Measurements from ENCODE around the gene SYNJ1. TPM values are rescaled to one million over a fixed set of nuclear protein-coding genes. Genes with fewer than 3 reads are reported as not detected.
"Not testable (repeated sequence)": the region's sequence is repeated elsewhere in the genome, so short reads cannot be mapped to it uniquely, and the experiment has no call there.

SYNJ1 gene
- polyA plus RNA-seq, 3 donors = 13.3 to 15.0 (median 14.3) TPM

DNA sequence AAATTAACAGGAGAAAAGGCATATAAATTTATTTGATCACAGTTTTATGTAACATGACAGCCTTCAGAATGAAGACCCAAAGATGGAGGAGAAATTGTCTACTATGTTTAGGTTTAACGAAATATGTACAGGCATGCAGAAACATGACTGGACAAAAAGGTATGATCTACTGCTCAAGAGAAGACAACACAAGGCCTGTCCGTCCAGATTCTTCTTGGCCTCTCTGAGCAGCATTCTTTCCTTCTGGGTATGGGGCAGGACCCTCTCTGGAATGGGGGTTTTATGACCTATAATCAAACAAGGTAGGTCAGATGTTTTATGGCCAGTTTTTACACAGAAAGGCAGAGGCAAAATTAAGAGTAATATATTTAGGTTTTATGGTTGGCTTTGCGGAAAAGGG lies 13.5 kb upstream of the SYNJ1 start:
- no peak for DNase-seq (ENCODE audit: extremely low read depth in 1 of 11, low read depth in 9 of 11, low spot score in 4 of 11)

DNA sequence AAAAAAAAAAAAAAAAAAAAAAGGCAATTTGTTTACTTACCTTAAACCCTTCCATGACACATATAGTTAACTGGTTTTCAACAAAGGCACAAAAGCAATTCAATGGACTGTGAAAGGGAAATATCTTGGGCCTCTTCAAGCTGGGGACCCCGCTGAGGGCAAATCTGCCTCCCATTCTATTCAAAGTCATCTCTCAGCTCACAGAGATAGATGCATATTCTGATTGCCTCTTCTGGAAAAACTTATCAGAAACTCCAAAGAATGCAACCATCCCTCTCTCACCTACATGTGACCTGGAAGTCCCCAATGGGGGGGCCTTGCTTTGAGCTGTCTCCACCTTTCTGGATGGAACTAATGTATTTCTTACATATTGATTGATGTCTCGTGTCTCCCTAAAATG lies 12.1 kb upstream of the SYNJ1 start:
- DNase-seq (ENCODE audit: extremely low read depth in 1 of 11, low read depth in 9 of 11, low spot score in 4 of 11) = no peak

DNA sequence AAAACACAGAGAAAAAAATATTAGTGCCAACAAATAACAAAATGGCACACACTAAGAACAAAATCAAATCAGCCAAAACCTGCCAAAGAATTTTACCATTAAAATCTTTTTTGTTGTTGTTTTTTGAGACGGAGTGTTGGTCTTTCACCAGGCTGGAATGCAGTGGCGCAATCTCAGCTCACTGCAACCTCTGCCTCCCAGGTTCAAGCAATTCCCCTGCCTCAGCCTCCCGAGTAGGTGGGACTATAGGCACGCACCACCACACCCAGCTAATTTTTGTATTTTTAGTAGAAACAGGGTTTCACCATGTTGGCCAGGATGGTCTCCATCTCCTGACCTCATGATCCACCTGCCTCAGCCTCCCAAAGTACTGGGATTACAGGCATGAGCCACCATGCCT lies 8.3 kb upstream of the SYNJ1 start:
- not testable (repeated sequence) for DNase-seq (ENCODE audit: extremely low read depth in 1 of 11, low read depth in 9 of 11, low spot score in 4 of 11)

DNA sequence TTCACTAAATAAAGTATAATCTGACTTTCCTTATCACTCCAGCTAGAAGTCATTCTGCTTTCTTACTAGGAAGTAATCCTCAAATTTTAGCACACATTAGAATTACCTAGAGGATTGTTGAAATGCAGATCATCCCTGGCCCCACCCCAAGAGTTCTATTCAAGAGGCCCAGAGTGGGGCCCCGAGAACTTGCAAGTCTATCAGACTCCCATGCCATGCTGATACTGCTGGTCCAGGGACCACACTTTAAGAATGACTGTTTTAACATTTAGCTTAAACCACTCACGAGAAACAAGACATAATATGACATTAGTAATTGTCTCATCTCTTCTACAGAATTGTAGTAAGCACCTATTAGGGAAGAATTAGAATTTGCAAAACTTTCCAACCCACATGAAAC lies 7.7 kb upstream of the SYNJ1 start:
- DNase-seq (ENCODE audit: extremely low read depth in 1 of 11, low read depth in 9 of 11, low spot score in 4 of 11) = no peak

DNA sequence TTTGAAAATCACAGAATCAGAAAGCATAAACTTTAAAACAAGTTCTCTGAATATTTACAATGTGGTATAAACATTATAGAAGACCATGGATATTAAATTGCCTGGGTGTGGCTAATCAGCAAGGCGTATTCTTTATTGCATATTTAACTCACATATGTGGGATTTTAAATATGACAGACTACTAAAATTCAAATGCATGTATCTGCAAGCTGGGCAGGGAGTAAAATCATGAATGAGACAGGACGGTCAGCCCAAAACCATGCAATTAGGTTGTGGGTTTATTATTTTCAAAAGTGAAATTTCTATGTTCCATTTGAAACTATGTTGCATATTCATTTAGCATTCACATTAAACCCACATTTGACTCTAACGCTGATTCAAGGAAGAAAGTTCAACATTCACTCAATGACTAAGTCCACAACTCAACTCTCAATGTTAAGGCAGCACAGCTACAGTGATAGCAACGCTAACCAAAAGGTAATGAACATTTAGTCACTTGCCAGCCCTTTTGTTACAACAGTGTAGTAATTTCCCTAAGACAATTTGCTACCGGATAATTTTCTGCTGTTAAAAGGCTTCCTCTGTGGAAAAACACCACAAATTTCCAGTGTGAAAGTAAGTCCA lies 6.3 kb upstream of the SYNJ1 start:
- DNase-seq (ENCODE audit: extremely low read depth in 1 of 11, low read depth in 9 of 11, low spot score in 4 of 11) = no peak

DNA sequence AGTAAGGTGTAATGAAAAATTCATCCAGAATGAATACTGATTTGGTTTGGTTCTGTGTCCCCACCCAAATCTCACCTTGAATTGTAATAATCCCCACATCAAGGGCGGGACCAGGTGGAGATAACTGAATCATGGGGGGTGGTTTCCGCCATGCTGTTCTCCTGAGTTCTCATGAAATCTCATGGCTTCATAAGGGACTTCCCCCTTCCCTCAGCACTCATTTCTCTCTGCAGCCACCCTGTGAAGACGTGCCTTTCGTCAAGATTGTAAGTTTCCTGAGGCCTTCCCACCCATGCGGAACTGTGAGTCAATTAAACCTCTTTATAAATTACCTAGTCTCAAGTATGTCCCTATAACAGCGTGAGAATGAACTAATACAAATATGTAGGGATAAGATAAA lies 5.5 kb upstream of the SYNJ1 start:
- no peak for DNase-seq (ENCODE audit: extremely low read depth in 1 of 11, low read depth in 9 of 11, low spot score in 4 of 11)

- DNase-seq (ENCODE audit: extremely low read depth in 1 of 11, low read depth in 9 of 11, low spot score in 4 of 11) = no peak
Measured at GRCh38 chr21:32732544-32732943, 4.7 kb upstream of the SYNJ1 start.

DNA sequence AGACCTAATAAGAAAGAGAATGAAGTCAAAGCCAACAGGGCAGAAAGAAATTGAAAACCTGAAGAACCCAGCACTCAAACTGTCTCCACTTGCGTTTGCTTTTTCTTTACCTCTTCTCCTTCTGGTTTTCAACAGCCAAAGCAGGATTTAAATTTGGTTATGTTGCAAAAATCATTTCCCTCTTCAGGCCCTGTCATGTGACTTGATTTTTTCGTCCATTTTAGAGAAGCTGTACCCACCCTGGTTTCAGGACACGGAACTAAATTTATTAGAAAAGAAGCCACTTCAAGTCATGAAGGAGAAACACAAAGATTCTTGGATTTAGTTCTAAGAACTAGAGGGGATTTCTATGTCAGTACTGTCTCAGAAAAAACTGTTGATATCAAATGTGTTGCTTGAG lies 1.0 kb upstream of the SYNJ1 start:
- no peak for DNase-seq (ENCODE audit: extremely low read depth in 1 of 11, low read depth in 9 of 11, low spot score in 4 of 11)

DNA sequence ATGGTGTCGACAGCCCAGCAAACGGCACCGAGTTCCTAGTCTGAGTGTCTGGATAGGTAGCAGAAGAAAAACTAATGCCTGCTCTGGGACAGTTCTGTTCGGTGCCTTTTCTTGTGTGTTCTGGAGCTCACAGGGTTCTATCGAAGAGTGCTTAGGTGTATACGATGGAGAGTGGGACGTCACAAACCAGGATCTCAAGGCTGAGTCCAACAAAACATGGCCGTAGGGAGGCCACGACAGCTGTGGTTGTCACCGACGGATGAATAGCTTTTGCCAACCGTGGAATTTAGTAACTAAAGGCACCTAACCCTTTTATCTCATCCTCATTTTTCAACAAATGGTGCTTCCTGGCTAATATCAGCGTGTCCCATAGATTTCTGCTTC lies 635 bp upstream of the SYNJ1 start:
- DNase-seq (ENCODE audit: extremely low read depth in 1 of 11, low read depth in 9 of 11, low spot score in 4 of 11) = peak in 1 of 11 donors; percentile 65

DNA sequence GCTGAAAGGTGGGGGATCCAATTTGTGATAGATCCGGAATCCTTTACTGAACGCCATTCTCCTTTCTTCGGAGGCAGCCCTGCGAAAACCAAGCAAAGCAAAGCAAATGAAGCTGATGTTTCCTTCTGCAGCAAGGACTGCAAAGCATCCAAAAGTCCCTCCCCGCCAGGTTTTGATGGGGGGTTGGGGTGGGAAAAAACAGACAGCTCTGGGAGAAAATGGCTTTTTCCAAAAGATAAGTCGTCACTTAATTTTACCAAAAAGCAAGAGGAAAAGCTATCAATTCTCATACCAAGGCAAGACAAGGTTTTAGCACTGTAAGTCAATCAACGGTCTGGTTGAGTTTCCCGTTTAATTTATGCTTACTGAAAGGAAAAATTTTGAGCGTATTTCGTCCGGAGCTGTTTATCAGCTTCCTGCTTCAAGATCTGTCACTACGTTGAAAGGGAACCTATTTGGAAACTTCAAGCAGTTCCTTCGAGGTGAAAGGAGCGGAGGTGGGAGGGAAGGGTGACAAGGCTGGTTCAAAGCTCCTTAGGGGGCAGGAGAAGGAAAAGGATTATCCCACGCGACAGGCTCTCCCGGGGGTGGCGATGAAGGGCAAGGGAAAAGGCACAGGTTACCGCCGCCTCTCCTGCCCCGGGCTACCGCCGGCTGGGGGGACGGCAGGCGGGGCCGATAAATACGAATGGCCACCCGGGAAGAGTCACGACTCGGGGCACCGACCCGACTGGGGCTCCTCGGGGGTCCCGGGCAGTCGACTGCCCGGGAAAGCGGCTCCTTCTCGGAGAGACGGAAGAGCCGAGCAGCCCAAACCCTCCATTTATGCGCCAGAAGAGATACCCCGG lies 750 bp downstream of the SYNJ1 start:
- DNase-seq (ENCODE audit: extremely low read depth in 1 of 11, low read depth in 9 of 11, low spot score in 4 of 11) = peak in 7 of 11 donors; percentile 8 to 27 (median 18)

DNA sequence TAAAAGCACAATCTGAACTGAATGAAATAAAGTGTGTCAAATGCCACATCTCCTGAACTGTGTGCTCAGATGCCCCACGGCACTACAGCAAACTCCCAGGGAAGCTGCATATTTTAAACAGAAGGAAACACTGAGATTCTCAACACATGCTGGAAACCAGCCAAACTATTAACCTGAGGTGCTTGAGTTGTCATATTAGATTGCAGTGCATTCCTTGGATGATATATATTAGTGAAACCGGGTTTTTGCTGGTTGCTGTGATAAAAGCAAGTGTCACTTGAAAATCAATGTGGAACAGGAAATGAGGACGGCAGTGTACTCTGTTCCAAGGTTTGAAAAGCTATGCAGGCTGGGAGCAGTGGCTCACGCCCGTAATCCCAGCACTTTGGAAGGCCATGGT lies 8.7 kb downstream of the SYNJ1 start:
- peak in 1 of 11 donors; percentile 5 for DNase-seq (ENCODE audit: extremely low read depth in 1 of 11, low read depth in 9 of 11, low spot score in 4 of 11)

DNA sequence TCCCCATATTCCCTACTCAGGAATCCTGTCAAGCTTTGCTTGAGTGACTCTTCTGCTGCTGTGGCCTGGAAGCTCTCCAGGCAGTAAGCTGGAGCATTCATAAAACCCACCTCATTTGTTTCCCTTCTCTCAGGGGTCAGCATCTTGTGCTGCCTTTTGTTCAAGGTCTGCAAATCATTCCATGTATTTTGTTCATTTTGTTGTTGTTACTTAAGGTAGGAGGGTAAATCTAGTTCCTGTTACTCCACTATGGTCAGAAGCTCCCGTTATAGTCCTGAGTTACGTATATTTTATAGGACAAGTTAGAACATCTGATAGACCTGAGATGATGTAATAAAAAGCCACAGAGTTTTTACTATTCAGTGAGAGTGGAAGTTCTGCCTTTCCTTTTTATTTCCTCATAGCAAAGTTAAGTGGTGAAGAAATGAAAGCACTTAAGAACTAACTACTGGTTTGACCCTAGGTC lies 9.9 kb downstream of the SYNJ1 start:
- DNase-seq (ENCODE audit: extremely low read depth in 1 of 11, low read depth in 9 of 11, low spot score in 4 of 11) = no peak

DNA sequence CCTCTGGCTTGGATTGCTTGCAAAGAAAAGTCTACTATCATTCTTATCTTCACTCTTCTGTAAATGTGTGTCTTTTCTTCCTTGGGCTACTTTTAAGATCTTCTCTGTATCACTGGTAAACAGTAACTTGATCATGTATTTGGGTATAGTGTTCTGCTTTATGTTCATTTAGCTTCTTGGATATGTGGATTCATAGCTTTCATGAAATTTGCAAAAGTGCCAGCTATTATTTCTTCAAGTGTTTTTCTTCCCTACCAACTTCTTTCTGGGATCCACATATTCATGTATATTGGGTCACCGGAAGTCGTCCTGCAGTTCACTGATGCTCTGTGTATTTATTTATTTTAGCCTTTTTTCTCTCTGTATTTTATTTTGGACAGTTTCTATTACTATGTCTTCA lies 11.3 kb downstream of the SYNJ1 start:
- no peak for DNase-seq (ENCODE audit: extremely low read depth in 1 of 11, low read depth in 9 of 11, low spot score in 4 of 11)

DNA sequence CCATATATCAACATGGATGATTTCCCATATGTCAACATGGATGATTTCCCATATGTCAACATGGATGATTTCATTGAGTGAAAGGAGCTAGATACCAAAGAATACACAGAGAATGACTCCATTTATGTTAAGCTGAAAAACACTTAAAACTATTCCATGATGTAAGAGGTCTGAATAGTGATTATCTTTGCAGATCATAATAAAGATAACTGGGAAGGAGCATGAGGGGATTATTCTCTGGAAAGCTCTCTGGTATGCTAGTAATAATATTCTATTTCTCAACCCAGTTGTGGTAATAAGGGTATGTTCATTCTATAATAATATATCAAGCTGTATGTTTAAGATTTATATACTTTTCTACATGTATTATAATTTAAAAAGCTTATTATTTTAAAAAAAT lies 14.1 kb downstream of the SYNJ1 start:
- DNase-seq (ENCODE audit: extremely low read depth in 1 of 11, low read depth in 9 of 11, low spot score in 4 of 11) = no peak

DNA sequence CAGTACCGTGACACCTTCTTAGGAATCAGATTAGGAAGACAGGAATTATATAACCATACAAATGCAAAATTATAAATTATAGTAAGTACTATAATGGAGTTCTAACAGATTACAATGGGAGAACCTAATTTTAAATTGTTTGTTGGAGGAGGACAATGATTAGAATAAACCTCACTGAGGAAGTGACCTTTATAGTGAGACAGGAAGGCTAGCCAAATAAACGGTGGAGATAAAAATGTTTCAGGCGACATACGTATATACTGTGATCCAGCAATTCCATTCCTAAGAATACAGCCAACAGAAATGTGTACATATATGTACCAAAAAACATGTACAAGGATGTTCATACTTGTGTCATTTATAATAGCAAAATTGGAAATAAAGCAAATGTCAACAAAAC lies 15.2 kb downstream of the SYNJ1 start:
- no peak for DNase-seq (ENCODE audit: extremely low read depth in 1 of 11, low read depth in 9 of 11, low spot score in 4 of 11)

GRCh38 chr21:32712043-32712442 lies 15.8 kb downstream of the SYNJ1 start:
- DNase-seq (ENCODE audit: extremely low read depth in 1 of 11, low read depth in 9 of 11, low spot score in 4 of 11) = no peak

DNA sequence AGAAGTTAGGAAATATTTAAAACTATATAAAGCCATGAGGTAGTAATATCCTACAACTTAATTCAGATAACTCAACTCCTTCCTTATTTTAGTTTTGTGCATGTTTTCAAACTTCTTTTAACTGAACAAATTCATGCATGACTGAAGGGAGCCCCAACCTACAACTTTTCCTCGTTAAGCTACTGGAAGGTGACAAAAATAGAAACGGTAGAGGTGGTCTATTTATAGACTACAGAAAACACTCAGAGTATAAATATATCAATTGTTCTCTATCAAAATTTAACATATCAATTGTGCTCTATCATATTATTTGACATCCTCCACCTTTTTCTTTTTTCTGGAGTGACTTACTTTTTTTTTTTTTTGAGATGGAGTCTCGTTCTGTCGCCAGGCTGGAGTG lies 16.8 kb downstream of the SYNJ1 start:
- DNase-seq (ENCODE audit: extremely low read depth in 1 of 11, low read depth in 9 of 11, low spot score in 4 of 11) = no peak

GRCh38 chr21:32710069-32710784 lies 17.6 kb downstream of the SYNJ1 start:
- DNase-seq (ENCODE audit: extremely low read depth in 1 of 11, low read depth in 9 of 11, low spot score in 4 of 11) = no peak

DNA sequence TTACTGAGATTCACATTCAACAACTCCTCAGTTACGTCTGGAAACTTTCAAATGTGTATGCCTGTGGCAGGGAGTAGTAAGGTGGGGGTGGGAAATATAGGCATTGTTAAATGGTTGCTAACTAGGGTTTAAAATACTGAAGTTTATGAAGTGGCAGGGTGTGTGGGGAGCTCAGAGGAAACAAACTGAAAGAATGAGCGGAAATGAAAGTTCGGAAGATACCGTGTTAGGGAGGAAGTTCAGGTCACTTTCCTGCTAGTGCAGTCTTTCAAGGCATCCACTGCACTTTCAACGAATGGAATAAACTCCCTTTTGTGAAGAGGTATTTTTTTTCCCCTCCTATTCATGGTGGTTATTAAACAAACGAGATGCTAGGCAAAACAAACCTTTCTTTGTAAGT lies 19.7 kb downstream of the SYNJ1 start:
- no peak for DNase-seq (ENCODE audit: extremely low read depth in 1 of 11, low read depth in 9 of 11, low spot score in 4 of 11)

DNA sequence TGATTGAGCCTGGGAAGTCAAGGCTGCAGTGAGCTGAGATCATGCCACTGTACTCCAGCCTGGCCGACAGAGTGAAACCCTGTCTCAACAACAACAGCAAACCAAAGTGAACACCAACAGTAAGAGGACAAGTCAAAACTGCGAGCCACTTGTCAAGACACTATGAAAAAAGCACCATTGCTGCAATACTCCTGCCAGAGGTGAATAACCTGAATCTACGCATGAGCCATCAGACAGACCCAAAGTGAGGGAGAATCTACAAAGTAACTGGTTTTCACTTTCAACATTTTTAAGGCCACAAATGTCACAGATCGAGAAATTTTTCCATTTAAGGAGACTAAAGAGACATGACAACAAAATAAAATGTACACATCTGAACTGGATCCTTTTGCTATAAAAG lies 21.9 kb downstream of the SYNJ1 start:
- DNase-seq (ENCODE audit: extremely low read depth in 1 of 11, low read depth in 9 of 11, low spot score in 4 of 11) = no peak

Data from renal cortex interstitium (tissue), 11 donors.